Sigmoid colon (tissue), 7 donors: ENCODE results near the gene LYRM4. TPM values are rescaled to one million over a fixed set of nuclear protein-coding genes. Genes with fewer than 3 reads are reported as not detected.
A peak's percentile ranks its signal among the peaks of the same experiment; 100 is the strongest.

Experiments
- DNase-seq: peaks from one replicate; pipeline ENCODE4 v3.0.0-alpha.2; 2019
- H3K27ac ChIP-seq, 4 donors: fragments of 200-600 bp; sonication (generic); one replicate each; pipeline ENCODE4 v1.5.1; 2016 to 2019; ENCODE audit warnings: mild to moderate bottlenecking in 1 of 4
- H3K27me3 ChIP-seq, 3 donors: fragments of 200-600 bp; sonication (generic); one replicate each; pipeline ENCODE4 v1.5.1; 2019; ENCODE audit warnings: mild to moderate bottlenecking in 1 of 3
- H3K36me3 ChIP-seq, 4 donors: fragments of 200-600 bp; sonication (generic); one replicate each; pipeline ENCODE4 v1.5.1; 2016 to 2019
- H3K4me1 ChIP-seq, 4 donors: fragments of 200-600 bp; sonication (generic); one replicate each; pipeline ENCODE4 v1.5.1; 2017 to 2019
- H3K4me3 ChIP-seq, 4 donors: fragments of 200-600 bp; sonication (generic); one replicate each; pipeline ENCODE4 v1.5.1; 2017 to 2019; ENCODE audit warnings: mild to moderate bottlenecking in 2 of 4, moderate library complexity in 1 of 4
- H3K9me3 ChIP-seq, 4 donors: fragments of 200-600 bp in 3 of 4; sonication (generic) in 3 of 4; one replicate each; pipeline versions ENCODE4 v1.5.1 to v1.6.1; 2013 to 2019
- CTCF ChIP-seq, 4 experiments: fragments of 450-650 bp in 3 of 4; fragments of 200-600 bp in 1 of 4; IDR thresholded peaks; one replicate each; pipeline ENCODE4 v1.5.1; 2016 to 2019; ENCODE audit warnings: antibody characterized with exemption in 4 of 4, mild to moderate bottlenecking in 3 of 4, moderate library complexity in 2 of 4
- EP300 ChIP-seq, 4 donors: sonication (generic); formaldehyde crosslinking; IDR thresholded peaks; one replicate each; pipeline ENCODE4 v1.6.1; 2017; ENCODE audit warnings: antibody characterized with exemption in 4 of 4
- POLR2A ChIP-seq, 2 donors: fragments of 450-650 bp; IDR thresholded peaks; one replicate each; pipeline ENCODE4 v1.6.1; 2016; ENCODE audit warnings: antibody characterized with exemption in 2 of 2, mild to moderate bottlenecking in 2 of 2, moderate library complexity in 2 of 2
- POLR2AphosphoS5 ChIP-seq, 4 donors: sonication (generic); formaldehyde crosslinking; IDR thresholded peaks; one replicate each; pipeline ENCODE4 v1.6.1; 2017; ENCODE audit warnings: antibody characterized with exemption in 4 of 4
- WGBS, 2 donors: extraction: QIAGEN DNeasy Blood & Tissue Kit; methylation state at CpG; one replicate each; pipeline ENCODE4 v1.1.7; 2013; 5-methylcytosine and 5-hydroxymethylcytosine counted together
- intact Hi-C: fragments of 100-400 bp; cut with DNase I; formaldehyde crosslinking; loops from one replicate; pipeline ENCODE4 v1.15.1; 2023
- polyA plus RNA-seq, 3 donors: library from polyadenylated mRNA; stranded (reverse); fragments of 200-250 nt; gene quantifications; one replicate each; pipeline ENCODE4 v1.2.3, GENCODE V29; 2013
- total RNA-seq, 4 donors: library from RNA; depleted of rRNA; stranded (reverse); fragments of >200 nt; gene quantifications; one replicate each; pipeline ENCODE4 v1.1.0, GENCODE V29; 2016
- donor health status: healthy with polysubstance abuse.
- donor health status: Bipolar disorder and iron deficiency.
- donor health status: healthy.

The LYRM4 gene
- total and polyA plus RNA-seq, 7 donors = 11.3 to 29.3 (median 22.2) TPM

GRCh38 chr6:5112066-5112799, 148.5 kb downstream of the LYRM4 start:
- H3K27ac ChIP-seq = no peak overlapping the region
- H3K4me1 ChIP-seq = peaks cover 0 to 13% (median 5%) of the 10 kb centered on the region in 4 donors
- no peak for TF ChIP-seq POLR2A (IDR thresholded peaks at IDR 0.05)
- TF ChIP-seq POLR2AphosphoS5 (IDR thresholded peaks at IDR 0.05) = no peak
- TF ChIP-seq CTCF (IDR thresholded peaks at IDR 0.05) = no peak
- TF ChIP-seq EP300 (IDR thresholded peaks at IDR 0.05) = no peak
- no peaks in the 10 kb centered on the region for H3K27me3 ChIP-seq
- 83 to 88% methylated on average over 17 of the region's 17 CpGs for WGBS, 2 donors
- H3K4me3 ChIP-seq = no peak overlapping the region
- peak; percentile 35 for DNase-seq
- intact Hi-C loops = no loop called here
- no peaks in the 10 kb centered on the region for H3K9me3 ChIP-seq
- no peaks in the 10 kb centered on the region for H3K36me3 ChIP-seq

- Histone ChIP-seq H3K4me1 (peaks cover 0 to 13% (median 5%) of the 10 kb centered on the region in 4 donors), H3K27me3 (no peaks in the 10 kb centered on the region), H3K27ac (no peak overlapping the region), H3K36me3 (no peaks in the 10 kb centered on the region), H3K9me3 (no peaks in the 10 kb centered on the region), H3K4me3 (no peak overlapping the region)
- intact Hi-C loops = no loop called here
- peak; percentile 48 for DNase-seq
- TF ChIP-seq EP300 (IDR thresholded peaks at IDR 0.05) = no peak
- TF ChIP-seq CTCF (IDR thresholded peaks at IDR 0.05) = no peak
- no peak for TF ChIP-seq POLR2A (IDR thresholded peaks at IDR 0.05)
- 93% methylated on average over 7 of the region's 7 CpGs for WGBS, 2 donors
Observed at GRCh38 chr6:5111626-5112025, 149.1 kb downstream of the LYRM4 start.

GRCh38 chr6:5110246-5110645, 150.5 kb downstream of the LYRM4 start:
- peaks cover 0 to 13% (median 5%) of the 10 kb centered on the region in 4 donors for H3K4me1 ChIP-seq
- H3K27me3 ChIP-seq = no peaks in the 10 kb centered on the region
- 91 to 95% methylated on average over 16 of the region's 16 CpGs for WGBS, 2 donors
- no peak overlapping the region for H3K27ac ChIP-seq
- H3K4me3 ChIP-seq = no peak overlapping the region
- no peaks in the 10 kb centered on the region for H3K36me3 ChIP-seq
- H3K9me3 ChIP-seq = no peaks in the 10 kb centered on the region
- DNase-seq = peak; percentile 39
- intact Hi-C loops = no loop called here
- TF ChIP-seq POLR2A (IDR thresholded peaks at IDR 0.05) (no peak), EP300 (IDR thresholded peaks at IDR 0.05) (no peak), CTCF (IDR thresholded peaks at IDR 0.05) (no peak), POLR2AphosphoS5 (IDR thresholded peaks at IDR 0.05) (no peak)

- Histone ChIP-seq H3K4me3 (no peak overlapping the region), H3K4me1 (peaks cover 0 to 13% (median 5%) of the 10 kb centered on the region in 4 donors), H3K27ac (no peak overlapping the region), H3K9me3 (no peaks in the 10 kb centered on the region), H3K27me3 (no peaks in the 10 kb centered on the region), H3K36me3 (no peaks in the 10 kb centered on the region)
- 93 to 94% methylated on average over 10 of the region's 10 CpGs for WGBS, 2 donors
- TF ChIP-seq POLR2AphosphoS5 (IDR thresholded peaks at IDR 0.05) (no peak), POLR2A (IDR thresholded peaks at IDR 0.05) (no peak), EP300 (IDR thresholded peaks at IDR 0.05) (no peak), CTCF (IDR thresholded peaks at IDR 0.05) (no peak)
- intact Hi-C loops = no loop called here
- DNase-seq = peak; percentile 39
Observed at GRCh38 chr6:5109436-5109835, 151.3 kb downstream of the LYRM4 start.
